SK-N-MC (cell line): ENCODE data around the gene GPR158.

Experiments used
- DNase-seq: peaks from one replicate; pipeline ENCODE4 v3.0.0-alpha.2; 2011; ENCODE audit warnings: low read depth, low spot score
- H3K27ac ChIP-seq: fragments of 200-600 bp; sonication (generic); 2 replicates; pipeline ENCODE4 v1.5.1; 2016; ENCODE audit warnings: mixed run types
- H3K36me3 ChIP-seq: fragments of 200-600 bp; sonication (generic); 2 replicates; pipeline ENCODE4 v1.6.1; 2017; ENCODE audit warnings: antibody characterized with exemption, low read length, mixed read lengths; ENCODE audit not compliant: insufficient read depth
- H3K4me3 ChIP-seq: fragments of 200-600 bp; sonication (generic); 2 replicates; pipeline ENCODE4 v1.5.1; 2016
- H3K9ac ChIP-seq: fragments of 200-600 bp; sonication (generic); 2 replicates; pipeline ENCODE4 v1.8.0; 2017; ENCODE audit warnings: mixed run types, mixed read lengths; ENCODE audit not compliant: insufficient read length
- H3K9me3 ChIP-seq: fragments of 200-600 bp; sonication (generic); 2 replicates; pipeline ENCODE4 v1.6.1; 2017; ENCODE audit warnings: low read depth, mild to moderate bottlenecking, antibody characterized with exemption, low read length, moderate library complexity, mixed read lengths
- EZH2 ChIP-seq: fragments of 200-600 bp; sonication (generic); IDR thresholded peaks from one replicate; pipeline ENCODE4 v1.6.1; 2017; ENCODE audit warnings: antibody characterized with exemption
- FOXP2 ChIP-seq: optimal IDR thresholded peaks from 2 replicates; pipeline ENCODE3; 2011; ENCODE audit warnings: mild to moderate bottlenecking, moderate library complexity; ENCODE audit not compliant: insufficient read depth; ENCODE audit errors: extremely low read length, control extremely low read depth
- POLR2AphosphoS5 ChIP-seq: IDR thresholded peaks from 2 replicates; pipeline ENCODE4 v1.6.1; 2012; ENCODE audit warnings: mild to moderate bottlenecking, low read depth, low read length, borderline replicate concordance

Gene GPR158

GRCh38 chr10:25639646-25640045 is 464.8 kb downstream of the GPR158 start:
- no peak overlapping the region for H3K27ac ChIP-seq
- no peak for DNase-seq
- TF ChIP-seq POLR2AphosphoS5 (no peak), EZH2 (no peak), FOXP2 (no peak)
- no peak overlapping the region for H3K9ac ChIP-seq
- no peaks in the 10 kb centered on the region for H3K9me3 ChIP-seq
- H3K36me3 ChIP-seq: no peaks in the 10 kb centered on the region
- no peak overlapping the region for H3K4me3 ChIP-seq

DNA sequence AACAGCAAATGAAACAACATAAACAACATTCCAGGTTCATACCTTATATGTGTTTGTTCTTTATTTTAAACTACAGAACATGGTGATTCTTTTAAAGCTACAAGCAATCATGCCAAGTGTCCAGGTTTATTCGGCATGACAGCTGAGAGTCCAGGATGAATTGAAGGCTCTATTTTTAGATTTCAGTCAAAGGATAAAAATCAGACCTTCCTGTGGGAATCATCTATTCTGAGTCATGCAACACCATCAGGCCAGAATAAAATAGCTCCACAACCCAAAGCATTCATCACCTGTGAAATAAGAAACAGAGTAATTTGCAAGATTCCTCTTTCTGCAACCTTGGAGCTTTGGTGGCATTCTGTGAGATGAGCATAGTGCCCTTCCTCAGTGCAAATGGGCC is 466.8 kb downstream of the GPR158 start:
- Histone ChIP-seq H3K36me3 (no peaks in the 10 kb centered on the region), H3K9ac (no peak overlapping the region), H3K27ac (no peak overlapping the region)

GRCh38 chr10:25642721-25643120 is 467.9 kb downstream of the GPR158 start:
- H3K27ac ChIP-seq: no peak overlapping the region
- no peak for DNase-seq
- no peak overlapping the region for H3K9ac ChIP-seq
- no peak overlapping the region for H3K4me3 ChIP-seq
- no peaks in the 10 kb centered on the region for H3K36me3 ChIP-seq
- no peaks in the 10 kb centered on the region for H3K9me3 ChIP-seq
- TF ChIP-seq FOXP2 (no peak), EZH2 (no peak), POLR2AphosphoS5 (no peak)

More for the DNA sequence above, 466.8 kb downstream of the GPR158 start:
- TF ChIP-seq FOXP2 (no peak), EZH2 (no peak), POLR2AphosphoS5 (no peak)
- no peaks in the 10 kb centered on the region for H3K9me3 ChIP-seq
- DNase-seq: no peak
- H3K4me3 ChIP-seq: no peak overlapping the region

DNA sequence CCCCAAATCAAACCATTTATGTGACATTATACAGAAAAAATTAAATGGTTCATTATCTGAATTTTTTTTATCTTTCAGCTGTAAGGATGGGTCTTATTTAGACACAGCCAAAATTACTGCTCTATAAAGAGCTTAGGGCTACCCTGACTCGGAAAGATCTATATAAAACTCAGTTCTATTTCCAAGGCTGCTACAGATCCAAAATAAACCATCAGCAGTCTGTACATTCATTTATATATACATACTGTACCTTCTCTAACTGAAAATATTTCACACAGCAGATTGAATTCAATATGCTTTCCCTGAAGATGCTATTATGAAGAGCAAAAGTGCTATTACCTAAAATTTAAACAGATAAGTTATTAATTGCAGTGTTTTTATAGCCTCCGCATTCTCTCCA is 471.6 kb downstream of the GPR158 start:
- Histone ChIP-seq H3K4me3 (no peak overlapping the region), H3K27ac (no peak overlapping the region), H3K9me3 (no peaks in the 10 kb centered on the region), H3K36me3 (no peaks in the 10 kb centered on the region), H3K9ac (no peak overlapping the region)
- DNase-seq: no peak
- TF ChIP-seq EZH2 (no peak), FOXP2 (no peak), POLR2AphosphoS5 (no peak)

DNA sequence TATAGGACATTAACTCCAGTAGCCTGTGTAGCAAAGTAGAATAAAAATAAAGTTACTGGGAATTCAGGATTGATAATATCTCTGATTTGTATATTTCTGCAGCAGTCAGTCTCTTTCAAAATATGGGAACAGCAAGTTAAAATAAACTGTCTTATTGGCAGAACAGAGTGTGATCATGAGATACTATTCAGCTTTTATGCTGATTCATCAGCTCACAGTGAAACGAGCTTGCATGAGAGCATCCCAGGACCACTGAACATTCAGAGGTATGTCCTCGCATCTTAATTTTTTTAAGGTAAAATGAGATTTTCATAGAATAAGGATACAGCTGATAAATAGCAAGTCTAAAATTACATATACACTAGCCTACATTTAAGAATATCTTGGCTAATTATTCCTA is 476.7 kb downstream of the GPR158 start:
- no peak for TF ChIP-seq FOXP2
- TF ChIP-seq POLR2AphosphoS5: no peak
- TF ChIP-seq EZH2: no peak
- H3K4me3 ChIP-seq: no peak overlapping the region
- H3K27ac ChIP-seq: no peak overlapping the region
- DNase-seq: no peak
- no peaks in the 10 kb centered on the region for H3K9me3 ChIP-seq
- H3K9ac ChIP-seq: no peak overlapping the region
- no peaks in the 10 kb centered on the region for H3K36me3 ChIP-seq
